C4-2B (cell line): ENCODE measurements around the gene IGF2R.

ENCODE experiments used
- CTCF ChIP-seq: fragments of 450-650 bp; conservative IDR thresholded peaks from 2 replicates; pipeline ENCODE4 v1.5.1; 2017; ENCODE audit warnings: mild to moderate bottlenecking
- ZFX ChIP-seq: fragments of 450-650 bp; IDR thresholded peaks from 2 replicates; pipeline ENCODE4 v1.6.1; 2017

DNA sequence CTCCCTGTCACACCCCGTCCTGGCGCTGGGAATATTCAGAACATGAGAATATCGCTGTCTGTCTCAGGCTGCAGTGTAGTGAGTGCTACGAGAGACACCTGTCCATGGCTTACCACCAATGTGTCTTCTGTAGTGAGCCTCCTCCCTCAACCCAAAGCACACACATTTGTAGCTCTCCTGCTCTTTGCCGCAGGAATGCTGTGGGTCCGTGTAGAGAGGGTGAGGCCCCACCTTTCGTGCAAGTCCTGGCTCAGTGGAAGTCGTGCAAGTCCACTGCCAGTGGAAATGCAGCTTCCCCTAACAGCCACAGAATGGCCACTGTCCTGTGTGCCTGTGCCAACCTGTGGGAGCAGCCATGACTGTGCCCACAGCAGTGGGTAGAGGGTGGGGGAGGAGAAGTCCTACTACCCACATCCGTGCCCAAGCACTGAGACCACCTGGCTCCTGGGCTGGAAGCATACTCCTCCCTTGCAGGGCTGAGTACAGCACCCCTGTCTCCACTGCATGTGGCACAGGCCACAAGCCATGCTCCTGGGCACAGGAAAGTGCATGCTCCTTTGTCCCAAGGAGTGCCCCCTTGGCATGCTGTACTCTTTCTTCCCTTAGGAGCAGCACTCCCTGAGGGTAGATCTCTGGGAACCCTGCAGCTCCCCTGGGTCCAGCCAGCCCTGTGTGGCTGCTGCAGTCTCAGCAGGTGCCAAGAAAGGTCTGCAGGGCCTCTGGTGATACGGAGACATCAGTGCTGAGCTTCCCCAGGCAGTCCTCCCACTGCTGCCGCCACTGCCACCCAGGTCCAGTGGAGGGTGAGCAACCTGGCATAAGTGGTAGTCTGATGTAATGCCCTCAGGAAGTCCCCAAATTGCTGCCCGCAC, 28.0 kb downstream of the IGF2R start:
- TF ChIP-seq CTCF: no peak
- TF ChIP-seq ZFX: no peak
